Suprapubic skin (tissue), 3 donors: ENCODE measurements around the gene MYO18A.

ENCODE experiments used
- POLR2A ChIP-seq, 2 donors: fragments of 450-650 bp; IDR thresholded peaks; one replicate each; pipeline ENCODE4 v1.6.1; 2017; ENCODE audit warnings: antibody characterized with exemption in 2 of 2, mild to moderate bottlenecking in 2 of 2, moderate library complexity in 2 of 2
- TF ChIP-seq, protein P1 (sequence below), 2 donors: fragments of 200-600 bp in 1 of 2; fragments of 450-650 bp in 1 of 2; sonication (generic) in 1 of 2; IDR thresholded peaks; one replicate each; pipeline ENCODE4 v1.5.1; 2016 to 2019; ENCODE audit warnings: antibody characterized with exemption in 2 of 2, mild to moderate bottlenecking in 1 of 2, moderate library complexity in 1 of 2

- TF ChIP-seq, protein P1, sequence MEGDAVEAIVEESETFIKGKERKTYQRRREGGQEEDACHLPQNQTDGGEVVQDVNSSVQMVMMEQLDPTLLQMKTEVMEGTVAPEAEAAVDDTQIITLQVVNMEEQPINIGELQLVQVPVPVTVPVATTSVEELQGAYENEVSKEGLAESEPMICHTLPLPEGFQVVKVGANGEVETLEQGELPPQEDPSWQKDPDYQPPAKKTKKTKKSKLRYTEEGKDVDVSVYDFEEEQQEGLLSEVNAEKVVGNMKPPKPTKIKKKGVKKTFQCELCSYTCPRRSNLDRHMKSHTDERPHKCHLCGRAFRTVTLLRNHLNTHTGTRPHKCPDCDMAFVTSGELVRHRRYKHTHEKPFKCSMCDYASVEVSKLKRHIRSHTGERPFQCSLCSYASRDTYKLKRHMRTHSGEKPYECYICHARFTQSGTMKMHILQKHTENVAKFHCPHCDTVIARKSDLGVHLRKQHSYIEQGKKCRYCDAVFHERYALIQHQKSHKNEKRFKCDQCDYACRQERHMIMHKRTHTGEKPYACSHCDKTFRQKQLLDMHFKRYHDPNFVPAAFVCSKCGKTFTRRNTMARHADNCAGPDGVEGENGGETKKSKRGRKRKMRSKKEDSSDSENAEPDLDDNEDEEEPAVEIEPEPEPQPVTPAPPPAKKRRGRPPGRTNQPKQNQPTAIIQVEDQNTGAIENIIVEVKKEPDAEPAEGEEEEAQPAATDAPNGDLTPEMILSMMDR (IDR thresholded peaks at IDR 0.05), result no peak
- TF ChIP-seq POLR2A (IDR thresholded peaks at IDR 0.05), result no peak
These were observed 86.9 kb downstream of the MYO18A start for GRCh38 chr17:29093090-29093871.
